Upper lobe of left lung (tissue), 6 donors: ENCODE results near the gene GABRB2. TPM values are rescaled to one million over a fixed set of nuclear protein-coding genes. Genes with fewer than 3 reads are reported as not detected.

Experiments
- ATAC-seq, 2 donors: fragments of 200-7000 bp; cut with Tn5 transposase; one replicate each; pipeline ENCODE4 v1.9.1; 2022; ENCODE audit warnings: mild to moderate bottlenecking in 2 of 2, moderate library complexity in 2 of 2; ENCODE audit not compliant: low FRiP score in 2 of 2
- DNase-seq, 2 donors: peaks; one replicate each; pipeline ENCODE4 v3.0.0-alpha.2; 2019 to 2020
- H3K27ac ChIP-seq, 4 donors: fragments of 200-600 bp; sonication (generic); one replicate each; pipeline ENCODE4 v1.5.1; 2016 to 2019
- H3K27me3 ChIP-seq, 4 donors: fragments of 200-600 bp; sonication (generic); one replicate each; pipeline ENCODE4 v1.5.1; 2017 to 2019
- H3K36me3 ChIP-seq, 4 donors: fragments of 200-600 bp; sonication (generic); one replicate each; pipeline ENCODE4 v1.5.1; 2016 to 2019
- H3K4me1 ChIP-seq, 4 donors: fragments of 200-600 bp; sonication (generic); one replicate each; pipeline ENCODE4 v1.5.1; 2018 to 2019
- H3K4me3 ChIP-seq, 4 donors: fragments of 200-600 bp; sonication (generic); one replicate each; pipeline ENCODE4 v1.5.1; 2017 to 2019; ENCODE audit warnings: mild to moderate bottlenecking in 2 of 4, moderate library complexity in 1 of 4
- H3K9me3 ChIP-seq, 4 donors: fragments of 200-600 bp; sonication (generic); one replicate each; pipeline ENCODE4 v1.5.1; 2018 to 2019
- EP300 ChIP-seq, 4 donors: sonication (generic); formaldehyde crosslinking; IDR thresholded peaks; one replicate each; pipeline ENCODE4 v1.5.1; 2017; ENCODE audit warnings: antibody characterized with exemption in 4 of 4, control low read depth in 2 of 4
- POLR2A ChIP-seq, 4 donors: fragments of 450-650 bp; IDR thresholded peaks; one replicate each; pipeline ENCODE4 v1.5.1; 2016 to 2017; ENCODE audit warnings: antibody characterized with exemption in 4 of 4, mild to moderate bottlenecking in 2 of 4
- POLR2AphosphoS5 ChIP-seq, 2 donors: sonication (generic); formaldehyde crosslinking; IDR thresholded peaks; one replicate each; pipeline ENCODE4 v1.5.1; 2017; ENCODE audit warnings: antibody characterized with exemption in 2 of 2
- WGBS, 2 donors: methylation state at CpG; one replicate each; pipeline ENCODE4 v1.1.5; 2017 to 2018; 5-methylcytosine and 5-hydroxymethylcytosine counted together
- total RNA-seq, 6 donors: library from RNA; depleted of rRNA in 4 of 6; stranded (reverse); fragments of >200 nt in 4 of 6; gene quantifications; one replicate each; pipeline versions ENCODE4 v1.1.0 to v1.2.1, GENCODE V29; 2016 to 2021
- TF ChIP-seq, protein P1 (sequence below), 6 experiments: fragments of 450-650 bp in 4 of 6; fragments of 200-600 bp in 2 of 6; sonication (generic) in 2 of 6; IDR thresholded peaks; one replicate each; pipeline ENCODE4 v1.5.1; 2016 to 2019; ENCODE audit warnings: antibody characterized with exemption in 6 of 6
- donor health status: DM: no; HTN: no; CAD: no; lungs with moderate emphysema.
- donor health status: DM: no; HTN: yes; CAD: no; lungs with severe emphysema.

Gene GABRB2
- total RNA-seq, 6 donors from 2014 or later: 0.39 to 1.5 (median 0.63) TPM; not detected in 1

DNA sequence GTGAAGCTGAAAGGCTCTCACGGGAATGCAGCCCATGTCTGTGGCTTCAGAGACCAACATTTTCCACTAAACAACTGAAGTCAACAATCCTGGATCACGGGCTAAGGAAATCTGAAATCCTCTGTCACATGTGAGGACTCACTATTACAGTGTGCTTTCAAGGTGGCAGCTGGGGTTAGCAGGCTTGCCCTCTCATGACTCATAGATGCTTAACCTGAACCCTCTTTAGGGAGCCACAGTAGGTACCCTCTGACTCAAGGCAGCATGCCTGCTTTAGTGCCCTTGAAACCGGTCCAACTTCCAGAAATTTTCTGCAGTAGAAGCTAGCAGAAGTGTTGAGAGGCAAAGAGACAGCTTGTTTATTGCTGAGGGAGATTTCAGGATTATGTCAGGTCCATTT lies 232.5 kb downstream of the GABRB2 start:
- H3K9me3 ChIP-seq: no peaks in the 10 kb centered on the region
- no peak for ATAC-seq
- H3K4me3 ChIP-seq: no peak overlapping the region
- no peak overlapping the region for H3K27ac ChIP-seq
- no peaks in the 10 kb centered on the region for H3K4me1 ChIP-seq
- TF ChIP-seq EP300 (IDR thresholded peaks at IDR 0.05) (no peak), POLR2AphosphoS5 (IDR thresholded peaks at IDR 0.05) (no peak), POLR2A (IDR thresholded peaks at IDR 0.05) (no peak)
- TF ChIP-seq, protein P1, sequence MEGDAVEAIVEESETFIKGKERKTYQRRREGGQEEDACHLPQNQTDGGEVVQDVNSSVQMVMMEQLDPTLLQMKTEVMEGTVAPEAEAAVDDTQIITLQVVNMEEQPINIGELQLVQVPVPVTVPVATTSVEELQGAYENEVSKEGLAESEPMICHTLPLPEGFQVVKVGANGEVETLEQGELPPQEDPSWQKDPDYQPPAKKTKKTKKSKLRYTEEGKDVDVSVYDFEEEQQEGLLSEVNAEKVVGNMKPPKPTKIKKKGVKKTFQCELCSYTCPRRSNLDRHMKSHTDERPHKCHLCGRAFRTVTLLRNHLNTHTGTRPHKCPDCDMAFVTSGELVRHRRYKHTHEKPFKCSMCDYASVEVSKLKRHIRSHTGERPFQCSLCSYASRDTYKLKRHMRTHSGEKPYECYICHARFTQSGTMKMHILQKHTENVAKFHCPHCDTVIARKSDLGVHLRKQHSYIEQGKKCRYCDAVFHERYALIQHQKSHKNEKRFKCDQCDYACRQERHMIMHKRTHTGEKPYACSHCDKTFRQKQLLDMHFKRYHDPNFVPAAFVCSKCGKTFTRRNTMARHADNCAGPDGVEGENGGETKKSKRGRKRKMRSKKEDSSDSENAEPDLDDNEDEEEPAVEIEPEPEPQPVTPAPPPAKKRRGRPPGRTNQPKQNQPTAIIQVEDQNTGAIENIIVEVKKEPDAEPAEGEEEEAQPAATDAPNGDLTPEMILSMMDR (IDR thresholded peaks at IDR 0.05): no peak
- WGBS, 2 donors: 65 to 81% methylated on average over 3 of the region's 3 CpGs
- H3K27me3 ChIP-seq: no peaks in the 10 kb centered on the region
- H3K36me3 ChIP-seq: no peaks in the 10 kb centered on the region
- DNase-seq: no peak

DNA sequence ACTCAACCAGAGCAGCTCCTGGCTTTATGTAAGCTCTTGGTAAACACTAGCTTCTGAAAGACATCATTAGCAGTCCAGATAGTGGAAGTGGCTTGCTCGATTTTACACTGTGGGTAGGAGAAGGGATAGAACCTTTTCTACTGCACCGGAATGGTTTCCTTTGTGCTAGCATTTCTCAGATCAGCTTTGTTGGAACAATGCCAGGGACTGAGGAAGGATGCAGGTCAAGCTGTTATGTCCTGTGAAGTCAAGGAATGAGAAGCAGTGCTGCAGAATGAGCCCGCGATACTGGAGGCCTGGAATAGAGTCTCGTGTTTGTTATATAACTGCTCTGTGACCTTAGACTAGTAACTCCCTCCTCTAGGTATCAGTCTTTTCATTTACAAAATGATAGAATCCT lies 233.6 kb downstream of the GABRB2 start:
- H3K27me3 ChIP-seq: no peaks in the 10 kb centered on the region
- ATAC-seq (no peak), DNase-seq (no peak)
- no peaks in the 10 kb centered on the region for H3K4me1 ChIP-seq
- 56 to 68% methylated on average over 5 of the region's 5 CpGs for WGBS, 2 donors
- H3K9me3 ChIP-seq: no peaks in the 10 kb centered on the region
- no peak overlapping the region for H3K27ac ChIP-seq
- no peaks in the 10 kb centered on the region for H3K36me3 ChIP-seq
- no peak overlapping the region for H3K4me3 ChIP-seq
- TF ChIP-seq POLR2A (IDR thresholded peaks at IDR 0.05) (no peak), POLR2AphosphoS5 (IDR thresholded peaks at IDR 0.05) (no peak), EP300 (IDR thresholded peaks at IDR 0.05) (no peak)
- TF ChIP-seq, protein P1 (IDR thresholded peaks at IDR 0.05): no peak

DNA sequence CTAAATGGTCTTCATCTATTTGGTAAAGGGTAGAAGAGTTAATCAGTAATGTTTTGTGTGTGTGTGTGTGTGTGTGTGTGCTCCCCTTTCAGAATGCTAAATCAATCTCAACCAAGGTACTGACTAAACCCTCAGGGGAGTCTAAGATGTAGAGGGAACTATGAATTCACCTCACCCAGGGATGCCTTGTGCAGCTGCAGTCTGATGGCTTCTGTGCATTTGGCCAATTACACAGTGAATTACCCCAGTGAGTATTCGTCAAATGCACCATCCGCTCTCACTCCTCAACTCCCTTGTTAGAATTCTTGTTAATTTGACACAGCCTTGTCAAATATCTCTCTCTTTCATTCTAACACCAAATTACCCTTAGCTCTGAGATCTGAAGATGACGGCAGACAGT lies 234.6 kb downstream of the GABRB2 start:
- 79 to 83% methylated on average over 3 of the region's 3 CpGs for WGBS, 2 donors
- H3K4me1 ChIP-seq: no peaks in the 10 kb centered on the region
- no peaks in the 10 kb centered on the region for H3K27me3 ChIP-seq
- no peaks in the 10 kb centered on the region for H3K9me3 ChIP-seq
- DNase-seq (no peak), ATAC-seq (no peak)
- H3K4me3 ChIP-seq: no peak overlapping the region
- no peak overlapping the region for H3K27ac ChIP-seq
- no peaks in the 10 kb centered on the region for H3K36me3 ChIP-seq
- TF ChIP-seq POLR2A (IDR thresholded peaks at IDR 0.05) (no peak), EP300 (IDR thresholded peaks at IDR 0.05) (no peak), POLR2AphosphoS5 (IDR thresholded peaks at IDR 0.05) (no peak)
- TF ChIP-seq, protein P1 (IDR thresholded peaks at IDR 0.05): no peak

DNA sequence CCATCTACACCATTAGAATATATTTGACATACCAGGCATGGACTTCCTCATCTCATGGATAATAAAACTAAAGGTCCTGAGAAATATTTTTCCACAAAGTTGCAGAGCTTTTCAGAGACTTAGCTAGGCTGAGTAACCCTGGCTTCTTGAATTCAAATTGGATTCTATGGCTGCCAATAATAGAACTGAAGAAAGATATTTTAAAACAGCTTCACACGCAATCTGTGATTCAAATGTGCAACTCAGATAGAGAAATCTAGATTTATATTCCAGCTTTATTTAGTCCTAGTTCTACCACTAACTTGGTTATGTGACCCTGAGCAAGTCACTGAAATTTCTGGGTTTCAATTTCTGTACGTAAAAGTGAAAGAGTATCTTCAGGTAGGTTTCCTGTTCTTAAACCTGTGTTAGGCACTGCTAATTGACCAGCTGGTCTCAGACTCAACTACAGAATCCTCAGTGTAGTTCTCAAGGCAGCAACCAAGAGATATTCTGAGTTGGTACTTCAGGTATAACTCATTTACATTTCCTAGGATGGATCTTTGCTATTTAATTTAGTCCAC lies 235.3 kb downstream of the GABRB2 start:
- H3K36me3 ChIP-seq: no peaks in the 10 kb centered on the region
- no peaks in the 10 kb centered on the region for H3K9me3 ChIP-seq
- no peak overlapping the region for H3K27ac ChIP-seq
- DNase-seq: no peak
- H3K4me1 ChIP-seq: no peaks in the 10 kb centered on the region
- ATAC-seq: no peak
- H3K27me3 ChIP-seq: no peaks in the 10 kb centered on the region
- WGBS, 2 donors: 95 to 100% methylated on average over 2 of the region's 2 CpGs
- TF ChIP-seq, protein P1 (IDR thresholded peaks at IDR 0.05): no peak
- TF ChIP-seq EP300 (IDR thresholded peaks at IDR 0.05): no peak
- TF ChIP-seq POLR2AphosphoS5 (IDR thresholded peaks at IDR 0.05): no peak
- TF ChIP-seq POLR2A (IDR thresholded peaks at IDR 0.05): no peak
- H3K4me3 ChIP-seq: no peak overlapping the region

DNA sequence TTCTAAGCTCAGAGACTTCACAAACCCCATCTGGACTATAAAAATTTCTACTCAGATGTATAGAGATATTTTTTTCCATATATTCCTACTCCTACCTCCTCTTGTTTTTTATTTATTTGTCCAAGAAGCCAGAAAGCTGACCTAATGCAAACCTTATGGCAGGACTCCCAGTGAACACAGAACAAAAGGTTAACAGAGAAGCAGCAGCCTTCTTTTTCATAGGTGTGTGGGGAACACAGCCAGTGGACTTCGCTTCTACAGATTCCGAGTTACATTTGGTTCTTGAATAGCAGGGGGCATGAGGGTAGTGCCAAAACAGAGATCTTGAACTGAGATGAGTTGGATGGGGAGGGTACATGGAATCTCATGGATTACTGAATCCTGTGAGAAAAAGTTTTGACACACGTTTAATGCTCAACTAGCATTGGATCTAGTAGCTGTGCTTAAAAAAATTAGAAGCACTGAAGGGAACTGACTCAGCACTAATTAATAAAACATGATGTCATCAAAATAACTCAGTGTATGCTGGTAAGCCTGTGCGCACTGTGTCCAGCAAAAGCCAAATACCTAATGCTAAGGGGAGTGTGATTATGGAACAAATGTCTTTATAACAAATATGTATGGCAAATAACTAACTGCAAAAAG lies 240.1 kb downstream of the GABRB2 start:
- 51 to 87% methylated on average over 4 of the region's 4 CpGs for WGBS, 2 donors
- Histone ChIP-seq H3K36me3 (no peaks in the 10 kb centered on the region), H3K27ac (no peak overlapping the region), H3K9me3 (no peaks in the 10 kb centered on the region), H3K4me3 (no peak overlapping the region), H3K4me1 (no peaks in the 10 kb centered on the region), H3K27me3 (no peaks in the 10 kb centered on the region)
- ATAC-seq: no peak
- no peak for DNase-seq
- TF ChIP-seq, protein P1 (IDR thresholded peaks at IDR 0.05): no peak
- no peak for TF ChIP-seq POLR2AphosphoS5 (IDR thresholded peaks at IDR 0.05)
